ENCODE measurements around the gene CHST12.
"Not testable (repeated sequence)": the region's sequence is repeated elsewhere in the genome, so short reads cannot be mapped to it uniquely, and the experiment has no call there.

Gene CHST12

DNA sequence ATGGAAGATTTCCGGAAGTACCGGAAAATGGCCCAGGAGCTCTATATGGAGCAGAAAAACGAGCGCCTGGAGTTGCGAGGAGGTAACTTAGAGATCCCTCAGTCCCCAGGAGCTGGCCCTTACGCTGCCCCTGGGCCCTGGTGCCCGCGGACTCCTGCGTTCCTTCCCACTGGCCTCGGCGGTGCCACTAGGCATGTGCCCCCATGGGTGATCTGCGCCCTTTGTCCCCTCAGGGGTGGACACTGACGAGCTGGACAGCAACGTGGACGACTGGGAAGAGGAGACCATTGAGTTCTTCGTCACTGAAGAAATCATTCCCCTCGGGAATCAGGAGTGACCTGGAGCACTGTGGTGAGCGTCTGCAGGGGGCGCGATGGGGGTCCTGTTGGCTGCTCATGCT, 24.2 kb upstream of the CHST12 start:
- DNase-seq = no peak

DNA sequence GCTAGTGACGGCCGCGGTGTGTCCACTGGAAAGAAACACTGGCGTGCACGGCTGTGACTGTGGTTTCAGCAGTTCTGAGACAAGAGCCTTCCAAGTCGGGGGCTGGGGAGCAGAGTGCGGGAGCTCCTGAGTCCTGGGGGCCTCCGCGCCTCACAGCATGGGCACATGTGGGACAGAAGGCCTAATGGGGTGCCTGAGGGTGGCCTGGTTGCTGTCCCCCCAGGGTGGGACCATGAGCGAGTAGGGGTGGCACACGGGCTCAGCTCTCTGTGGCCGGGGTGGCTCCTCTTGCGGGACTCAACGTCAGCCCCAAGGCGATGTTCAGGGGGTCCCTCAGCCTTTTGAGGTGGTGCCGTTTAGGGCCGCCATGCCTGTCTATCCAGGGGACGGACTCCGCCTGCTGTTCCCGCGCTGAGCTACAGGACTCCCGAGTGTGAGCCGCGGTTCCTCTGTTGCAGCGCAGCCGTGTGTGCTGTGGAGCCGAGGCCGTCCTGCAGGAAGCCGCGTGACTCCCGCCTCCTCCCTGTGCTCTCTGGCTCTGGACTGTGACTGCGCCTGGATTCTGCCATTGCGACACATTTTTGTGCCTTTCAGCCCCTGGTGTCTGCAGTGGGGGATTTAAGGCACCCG, 23.5 kb upstream of the CHST12 start:
- DNase-seq = no peak

DNA sequence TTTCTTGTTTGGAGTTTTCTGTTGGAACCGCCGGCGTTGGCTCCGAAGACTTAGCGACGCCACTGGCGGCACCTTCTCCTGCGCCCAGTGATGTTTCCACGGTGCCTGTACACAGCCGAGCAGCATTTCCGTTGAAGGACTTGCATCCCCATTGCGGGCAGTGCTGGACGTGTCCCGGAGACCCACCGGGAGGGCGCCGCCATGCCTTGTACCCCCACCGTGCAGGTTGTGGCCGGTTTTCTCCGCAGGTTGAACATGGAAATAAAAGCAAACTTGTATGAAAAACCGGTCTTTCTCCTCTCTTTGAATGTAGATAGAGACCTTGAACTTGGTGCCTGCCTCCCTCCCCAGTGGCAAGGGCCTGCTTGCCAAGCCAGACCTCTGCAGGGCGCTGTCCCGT, 22.9 kb upstream of the CHST12 start:
- DNase-seq = no peak

DNA sequence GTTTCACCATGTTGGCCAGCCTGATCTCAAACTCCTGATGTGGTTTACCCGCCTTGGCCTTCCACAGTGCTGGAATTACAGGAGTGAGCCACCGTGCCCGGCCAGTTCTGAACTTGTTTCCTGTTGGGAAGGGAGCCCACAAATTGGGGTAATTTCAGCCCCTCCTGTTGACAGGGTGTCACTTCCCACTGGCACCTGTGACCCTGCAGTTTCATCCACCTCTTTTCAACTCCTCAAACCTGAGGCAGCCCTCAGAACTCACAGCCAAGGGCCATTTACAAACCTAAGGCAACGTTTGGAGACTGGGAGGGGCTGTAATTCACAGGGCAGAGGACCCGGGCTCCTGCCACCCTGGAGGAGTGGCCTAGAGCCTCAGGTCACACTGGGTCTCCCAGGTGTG, 22.2 kb upstream of the CHST12 start:
- no peak for DNase-seq

DNA sequence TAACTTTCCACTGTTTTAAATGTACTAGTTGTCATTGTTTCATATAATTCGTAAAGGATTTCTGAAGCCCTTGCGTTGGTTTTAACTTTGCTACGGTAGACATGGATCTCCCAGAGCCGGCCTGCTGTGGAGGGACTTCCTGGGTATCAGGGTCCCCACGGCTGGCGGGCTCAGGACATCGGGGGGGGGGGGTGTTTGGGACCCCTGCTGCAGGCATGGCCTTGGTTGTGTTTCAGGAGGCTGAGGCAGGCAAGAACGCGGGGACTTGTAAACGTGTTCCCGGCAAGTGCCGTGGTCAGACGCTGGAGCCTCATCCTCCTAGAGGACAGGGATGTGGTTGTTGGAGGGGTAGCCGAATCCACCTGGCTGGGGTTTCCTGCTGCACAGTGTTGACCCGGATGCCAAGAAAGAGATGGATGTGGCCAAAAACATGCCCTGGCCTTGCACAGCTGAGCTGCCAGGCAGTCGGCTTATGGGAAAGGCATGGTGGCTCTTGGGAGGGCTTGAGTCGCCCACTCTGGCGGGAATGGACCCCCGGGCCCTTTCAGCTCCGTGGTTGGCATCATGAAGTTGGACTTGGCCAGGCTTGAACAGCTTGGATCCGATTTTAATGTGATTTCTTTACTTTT, 21.4 kb upstream of the CHST12 start:
- no peak for DNase-seq

DNA sequence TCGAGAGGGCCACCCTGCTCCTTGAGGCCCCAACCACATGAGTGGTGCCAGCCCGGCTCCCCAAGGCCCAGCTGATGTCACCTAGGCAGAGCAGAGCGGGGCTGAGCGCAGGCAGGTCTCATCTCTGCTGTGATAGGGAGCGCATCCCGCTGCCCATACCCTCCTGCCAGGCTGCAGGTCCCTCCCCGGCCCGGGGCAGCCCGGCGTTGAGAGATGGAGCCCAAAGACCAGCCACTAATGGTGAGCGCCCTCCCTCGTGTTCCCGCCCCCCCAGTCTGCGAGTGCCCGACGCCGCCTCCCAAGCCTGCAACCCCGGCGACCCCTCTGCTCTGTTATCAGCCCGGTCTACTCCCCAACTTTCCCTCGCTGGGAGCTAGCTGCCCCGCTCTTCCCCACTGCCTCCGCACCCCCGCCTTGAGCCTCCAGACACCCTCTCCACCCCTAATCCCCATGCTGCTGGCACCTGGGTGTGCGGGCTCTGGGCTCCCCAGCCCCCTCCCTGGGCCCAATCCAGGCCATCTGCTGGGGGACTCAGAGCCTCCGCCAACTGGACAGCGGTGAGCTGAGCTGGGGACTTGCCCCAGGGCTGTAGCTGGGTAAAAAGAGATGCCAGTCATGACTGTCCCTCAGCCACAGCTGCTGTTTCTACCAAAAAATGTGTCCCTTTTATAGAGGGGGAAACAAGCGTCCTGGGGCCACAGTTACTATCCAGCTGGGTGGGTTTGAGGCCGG, 19.7 kb upstream of the CHST12 start:
- no peak for DNase-seq

DNA sequence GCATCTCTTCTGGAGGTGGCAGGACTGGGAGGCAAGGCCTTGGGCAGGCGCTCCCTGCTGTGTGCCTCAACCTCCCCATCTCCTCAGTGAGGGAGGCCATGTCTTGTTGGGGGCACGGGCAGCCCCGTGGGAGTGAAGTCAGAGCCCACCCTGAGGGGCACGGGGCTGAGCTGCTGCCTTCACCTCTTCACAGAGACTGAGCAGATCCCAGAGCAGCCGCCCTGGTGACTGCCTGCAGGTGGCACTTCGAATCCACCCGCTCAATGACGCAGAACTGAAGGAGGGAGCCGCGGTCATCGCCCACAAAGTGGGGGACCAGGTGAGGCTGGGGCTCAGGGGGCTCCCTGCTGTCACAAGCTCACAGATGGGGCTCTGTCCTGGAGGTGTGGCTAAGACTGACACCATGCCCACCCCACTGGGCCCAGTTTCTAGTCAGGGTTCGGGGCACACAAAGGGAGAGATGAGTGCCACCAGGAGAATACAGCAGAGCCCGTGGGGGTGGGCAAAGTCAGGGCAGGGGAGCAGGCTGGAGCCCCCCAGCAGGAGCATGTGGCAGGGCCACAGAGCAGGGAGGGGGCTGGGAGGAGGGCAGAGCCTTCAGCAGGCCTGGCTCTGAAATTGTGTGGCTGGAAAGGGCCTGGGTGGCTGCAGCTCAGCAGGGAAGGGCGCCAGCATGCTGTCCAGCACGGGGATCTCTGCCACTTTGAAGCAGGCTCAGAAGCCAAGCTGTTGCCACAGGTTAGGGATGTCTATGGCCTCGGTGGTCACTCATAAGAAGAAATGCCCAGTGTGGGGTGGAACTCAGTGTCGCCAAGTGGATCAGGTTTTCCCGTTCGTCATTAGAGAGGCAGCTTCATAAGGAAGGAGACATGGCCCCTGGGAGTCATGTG, 18.8 kb upstream of the CHST12 start:
- DNase-seq = no peak

DNA sequence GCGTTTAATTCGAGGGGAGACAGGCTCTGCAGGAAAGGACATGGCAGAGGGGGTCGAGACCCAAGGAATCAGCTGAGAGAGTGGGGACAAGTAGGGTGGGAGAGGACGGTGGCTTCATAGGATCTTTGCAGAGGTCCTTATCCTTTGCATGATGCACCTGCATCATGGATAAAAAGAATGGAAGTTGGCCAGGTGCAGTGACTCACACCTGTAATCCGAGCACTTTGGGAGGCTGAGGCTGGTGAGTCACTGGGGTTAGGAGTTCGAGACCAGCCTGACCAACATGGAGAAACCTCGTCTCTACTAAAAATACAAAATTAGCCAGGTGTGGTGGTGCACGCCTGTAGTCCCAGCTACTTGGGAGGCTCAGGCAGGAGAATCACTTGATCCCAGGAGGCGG, 17.3 kb upstream of the CHST12 start:
- DNase-seq = not testable (repeated sequence)

DNA sequence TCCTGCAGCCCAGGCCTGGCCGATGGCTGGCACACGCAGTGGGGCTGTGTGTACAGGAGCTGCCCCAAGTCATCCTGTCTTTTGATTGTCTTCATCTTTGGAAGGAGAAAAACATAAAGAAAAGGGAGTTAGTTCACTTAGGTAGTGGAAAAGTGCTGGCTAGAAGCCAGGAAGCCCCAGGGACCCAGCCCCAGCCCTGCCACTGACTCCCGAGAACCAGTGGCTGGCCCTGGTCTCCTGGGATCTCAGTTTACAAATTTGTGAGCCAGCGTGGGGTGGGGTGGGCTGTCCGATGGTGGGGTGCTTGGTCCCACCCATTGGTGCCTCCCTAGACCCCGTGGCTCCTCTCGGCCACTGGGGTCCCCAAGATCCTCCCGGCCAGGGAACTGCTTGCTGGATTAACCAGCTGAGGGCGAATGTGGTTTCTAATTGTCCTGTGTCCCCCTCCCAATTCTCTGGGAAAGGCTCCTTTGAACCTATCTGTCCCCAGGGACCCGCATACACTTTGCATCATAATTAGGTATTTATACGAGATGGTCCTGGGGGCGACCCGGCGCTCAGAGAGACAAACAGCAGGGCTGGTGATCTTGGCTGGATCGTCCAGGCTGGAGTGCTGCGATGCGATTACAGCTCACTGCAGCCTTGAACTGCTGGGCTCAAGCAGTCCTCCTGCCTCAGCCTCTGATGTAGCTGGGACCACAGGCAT, 16.3 kb upstream of the CHST12 start:
- no peak for DNase-seq

DNA sequence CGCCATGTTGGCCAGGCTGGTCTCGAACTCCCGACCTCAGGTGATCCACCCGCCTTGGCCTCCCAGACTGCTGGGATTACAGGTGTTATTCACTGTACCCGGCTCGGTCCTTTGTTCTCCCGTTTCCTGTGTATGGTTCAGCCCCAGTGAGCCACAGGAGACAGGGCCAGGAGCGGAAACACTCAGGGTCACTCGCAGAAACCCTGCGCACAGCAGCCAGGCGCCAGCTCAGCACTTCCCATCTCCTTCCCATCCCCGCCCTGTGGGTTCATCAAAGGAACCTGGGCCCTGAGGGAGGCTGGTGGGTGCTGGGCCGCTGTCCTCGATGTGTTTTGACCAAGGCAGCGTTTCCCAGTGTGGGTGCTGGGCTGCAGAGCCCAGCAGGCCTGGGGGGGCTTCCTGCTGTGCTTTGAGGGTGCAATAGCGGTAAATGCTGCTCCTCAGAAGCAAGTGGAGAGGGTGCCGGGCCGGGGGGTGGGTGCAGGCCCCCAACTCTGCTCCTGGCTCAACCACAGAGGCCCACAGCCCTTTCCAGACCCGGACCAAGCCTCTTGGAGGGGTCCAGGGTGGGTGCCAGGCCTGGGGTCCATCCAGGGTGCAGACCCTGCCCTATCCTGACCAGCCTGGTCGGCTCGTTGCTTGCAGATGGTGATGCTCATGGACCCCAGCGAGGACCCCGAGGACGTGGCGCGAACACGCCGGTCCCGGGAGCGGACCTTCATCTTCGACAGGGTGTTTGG, 15.3 kb upstream of the CHST12 start:
- no peak for DNase-seq

DNA sequence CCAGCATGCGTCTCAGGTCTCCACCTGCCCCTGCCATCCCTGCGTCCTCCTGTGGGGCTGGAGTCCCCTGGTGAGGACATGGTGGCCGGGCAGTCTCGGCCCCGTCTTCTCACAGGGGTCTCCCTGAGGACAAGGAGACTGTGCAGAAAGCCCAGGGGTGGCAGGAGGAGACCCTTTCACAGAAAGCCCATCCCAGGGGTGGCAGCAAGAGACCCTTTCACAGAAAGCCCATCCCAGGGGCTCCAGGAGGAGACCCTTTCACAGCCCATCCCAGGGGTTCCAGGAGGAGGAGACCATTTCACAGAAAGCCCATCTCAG, 14.8 kb upstream of the CHST12 start:
- DNase-seq = no peak

DNA sequence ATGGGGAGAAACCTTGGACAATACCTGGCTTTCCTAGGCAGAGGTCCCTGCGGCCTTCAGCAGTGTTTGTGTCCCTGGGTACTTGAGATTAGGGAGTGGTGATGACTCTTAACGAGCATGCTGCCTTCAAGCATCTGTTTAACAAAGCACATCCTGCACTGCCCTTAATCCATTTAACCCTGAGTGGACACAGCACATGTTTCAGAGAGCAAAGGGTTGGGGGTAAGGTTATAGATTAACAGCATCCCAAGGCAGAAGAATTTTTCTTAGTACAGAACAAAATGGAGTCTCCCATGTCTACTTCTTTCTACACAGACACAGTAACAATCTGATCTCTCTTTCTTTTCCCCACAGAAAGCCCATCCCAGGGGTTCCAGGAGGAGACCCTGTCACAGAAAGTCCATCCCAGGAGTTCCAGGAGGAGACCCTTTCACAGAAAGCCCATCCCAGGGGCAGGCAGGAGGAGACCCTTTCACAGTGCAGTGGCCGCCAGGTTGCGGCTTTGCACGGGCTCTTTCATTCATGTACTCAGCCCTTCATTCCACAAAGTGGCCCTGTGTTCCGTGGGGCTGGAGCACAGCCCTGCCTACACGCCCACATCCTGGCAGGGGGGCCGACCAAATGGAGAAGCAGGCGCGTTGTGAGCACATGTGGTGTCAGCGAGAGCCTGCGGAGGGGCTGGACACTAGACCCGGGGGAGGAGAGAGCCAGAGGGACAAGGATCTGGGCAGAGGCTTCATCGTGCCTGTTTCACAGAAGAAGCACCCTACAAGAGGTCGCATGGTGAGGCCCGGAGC, 13.2 kb upstream of the CHST12 start:
- not testable (repeated sequence) for DNase-seq

DNA sequence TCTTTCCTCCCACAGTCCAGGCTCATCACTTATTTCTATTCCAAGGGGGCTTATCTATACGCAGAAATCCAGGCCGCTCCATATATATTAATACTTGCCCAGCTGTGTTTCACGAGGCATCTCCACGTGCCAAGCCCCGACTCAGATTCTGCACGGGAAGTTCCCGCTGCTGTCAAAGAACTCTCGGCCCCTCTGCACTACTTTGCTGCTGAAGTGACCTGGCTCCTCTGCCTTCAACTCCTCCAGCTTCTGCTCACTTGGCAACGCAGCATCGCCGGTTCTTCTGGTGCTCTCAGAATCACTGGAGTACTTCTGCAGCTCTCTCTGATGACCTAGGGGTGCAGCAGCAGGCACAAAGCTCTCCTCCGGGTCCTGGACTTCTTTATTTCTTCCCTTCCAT, 9.7 kb upstream of the CHST12 start:
- no peak for DNase-seq

DNA sequence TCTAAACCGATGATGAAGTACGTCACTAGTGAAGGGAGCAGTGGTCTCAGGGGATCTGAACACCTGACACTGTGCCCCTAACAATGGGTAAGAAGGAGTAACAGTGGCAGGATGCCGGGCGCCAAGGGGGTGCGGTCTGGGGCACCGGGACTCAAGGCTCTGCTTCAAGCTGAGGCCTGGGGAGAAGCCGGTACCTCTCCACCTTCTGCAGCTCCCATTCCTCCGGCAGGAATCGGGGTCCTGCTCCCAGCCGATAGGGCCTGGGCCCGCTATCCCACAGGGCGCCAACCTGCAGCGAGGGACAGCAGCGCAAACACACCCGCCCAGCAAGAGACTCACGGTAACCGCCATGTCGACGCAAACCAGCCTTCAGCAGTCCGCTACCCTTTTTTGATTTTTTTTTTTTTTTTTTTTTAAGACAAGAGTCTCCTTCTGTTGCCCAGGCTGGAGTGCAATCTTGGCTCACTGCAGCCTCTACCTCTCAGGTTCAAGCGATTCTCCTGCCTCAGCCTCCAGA, 8.8 kb upstream of the CHST12 start:
- DNase-seq = no peak

DNA sequence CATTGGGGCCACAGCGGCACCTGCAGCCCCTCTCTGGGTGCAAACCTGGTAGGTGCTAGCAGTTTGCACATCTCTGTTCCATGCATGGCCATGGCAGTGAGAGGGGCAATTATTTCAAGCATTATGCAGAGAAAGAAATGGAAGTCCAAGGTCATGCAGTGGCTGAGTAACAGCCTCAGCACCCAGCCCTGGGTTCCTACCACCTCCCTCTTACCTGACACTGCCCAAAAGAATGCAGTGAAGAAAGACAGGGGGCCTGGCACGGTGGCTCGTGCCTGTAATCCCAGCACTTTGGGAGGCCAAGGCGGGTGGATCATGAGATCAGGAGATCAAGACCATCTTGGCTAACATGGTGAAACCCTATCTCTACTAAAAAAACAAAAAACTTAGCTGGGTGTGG, 4.9 kb upstream of the CHST12 start:
- DNase-seq = no peak

DNA sequence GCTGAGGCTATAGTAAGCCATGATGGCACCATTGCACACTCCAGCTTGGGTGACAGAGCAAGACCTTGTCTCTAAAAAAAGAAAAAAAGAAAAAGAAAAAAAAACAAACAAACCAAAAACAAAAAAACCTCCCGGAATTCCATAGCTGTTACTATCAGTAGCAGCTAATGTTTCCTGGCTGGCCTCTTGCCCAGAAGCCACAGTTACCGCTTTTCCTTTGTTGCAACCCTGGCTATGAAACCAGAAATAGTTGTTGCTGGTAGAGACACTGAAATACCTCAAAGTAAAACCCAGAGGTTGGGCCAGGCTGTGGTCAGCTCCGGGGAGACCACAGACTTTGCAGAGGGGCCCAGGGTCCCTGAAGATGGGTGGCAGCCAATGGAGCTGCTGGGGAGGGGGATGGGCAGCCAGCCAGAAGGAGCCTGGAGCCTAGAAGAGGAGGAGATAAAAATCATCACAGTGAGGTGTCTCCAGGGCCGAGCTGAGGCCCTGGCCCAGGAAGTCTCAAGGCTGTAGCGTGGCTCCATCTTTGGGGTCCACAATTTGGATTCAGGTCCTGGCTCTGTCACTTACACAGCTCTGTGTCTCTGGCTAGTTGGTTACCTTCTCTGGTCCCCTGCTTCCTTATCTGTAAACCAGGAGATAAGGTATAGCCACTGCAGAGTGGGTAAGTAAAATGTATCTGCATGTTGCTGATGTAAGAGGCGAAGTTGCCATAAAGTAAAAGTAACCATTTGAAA, 3.4 kb upstream of the CHST12 start:
- DNase-seq = no peak

DNA sequence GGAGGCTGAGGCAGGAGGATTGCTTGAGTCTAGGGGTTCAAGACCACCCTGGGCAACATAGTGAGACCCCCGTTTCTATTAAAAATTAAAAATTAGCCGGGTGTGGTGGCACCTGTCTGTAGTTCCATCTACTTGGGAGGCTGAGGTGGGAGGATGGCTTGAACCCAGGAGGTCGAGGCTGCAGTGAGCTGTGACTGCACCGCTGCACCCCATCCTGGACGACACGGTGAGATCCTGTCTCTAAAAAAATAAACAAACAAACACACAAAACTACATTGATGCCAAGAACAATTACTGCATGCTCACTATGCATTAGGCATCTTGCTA, 761 bp upstream of the CHST12 start:
- no peak for DNase-seq

DNA sequence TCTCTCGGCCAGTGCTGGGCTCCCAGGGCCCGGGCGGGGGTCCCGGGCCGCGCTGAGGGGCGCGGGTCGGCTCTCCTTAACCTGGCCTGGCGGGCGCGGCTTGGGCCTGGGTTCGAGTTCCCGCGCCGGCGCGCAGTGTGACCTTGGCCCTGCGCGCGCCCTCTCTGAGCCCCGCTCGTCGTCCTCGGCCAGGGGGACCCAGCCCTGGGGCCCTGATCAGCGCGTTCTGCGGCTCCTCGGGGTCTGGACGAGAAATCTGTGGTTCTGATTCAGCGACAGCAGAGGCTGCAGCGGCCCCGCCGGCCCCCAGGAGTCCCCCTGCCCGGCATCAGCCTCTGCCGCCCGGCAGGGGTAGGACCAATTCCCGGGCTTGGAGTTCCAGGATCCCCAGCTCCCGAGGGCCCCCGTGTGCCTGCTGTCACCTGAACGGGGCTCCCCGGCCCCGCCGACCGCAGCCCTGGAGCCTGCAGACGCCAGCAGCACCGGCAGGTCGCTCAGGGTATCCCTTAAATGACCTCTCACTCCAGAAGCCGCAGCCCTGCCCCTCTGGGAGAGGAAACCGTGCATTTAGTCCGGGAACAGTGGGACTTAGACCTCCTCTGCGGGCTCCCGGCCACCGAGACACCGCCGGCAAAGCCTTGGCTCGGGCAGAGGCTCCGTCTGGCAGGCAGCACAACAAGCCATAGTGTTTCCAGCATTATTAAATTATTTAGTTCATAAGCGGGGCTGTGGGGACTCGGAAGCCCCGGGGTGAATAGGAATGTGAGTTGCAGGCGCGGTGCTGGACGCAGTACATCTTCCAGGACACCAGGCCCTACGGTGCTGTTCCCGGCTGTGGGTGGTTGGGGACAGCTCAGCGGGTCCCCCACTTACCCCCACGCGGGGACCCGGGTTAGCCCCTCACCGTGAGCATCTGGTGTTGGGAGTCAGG, 572 bp downstream of the CHST12 start:
- DNase-seq = peak; percentile 70

DNA sequence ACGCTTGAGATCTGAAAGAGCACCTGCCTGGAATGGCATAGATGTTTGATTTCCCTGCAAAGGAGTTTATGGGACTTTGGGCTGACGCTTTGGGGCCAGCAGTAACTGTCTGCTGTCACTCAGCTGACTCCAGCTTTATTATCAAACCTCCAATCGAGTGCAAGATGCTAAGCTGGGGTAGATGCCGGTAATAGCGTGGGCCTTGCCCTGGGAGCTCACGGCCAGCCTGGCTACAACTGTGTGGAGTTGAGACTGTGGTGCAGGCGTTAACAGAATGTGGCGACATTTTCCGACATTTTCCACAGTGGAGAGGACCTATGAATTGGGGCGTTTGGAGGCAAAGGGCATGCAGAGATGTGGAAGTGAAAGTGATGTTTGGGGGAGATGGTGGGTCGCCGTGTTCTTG, 1.3 kb downstream of the CHST12 start:
- DNase-seq = no peak
